ENCODE results near the gene PCDH19.

- no peak for TF ChIP-seq CTCF (IDR thresholded peaks at IDR 0.05; ENCODE audit: insufficient read depth, low read length, poor library complexity, severe bottlenecking)
- TF ChIP-seq EZH2phosphoT487 (conservative IDR thresholded peaks at IDR 0.05; ENCODE audit: low read length), result no peak
Observed at GRCh38 chrX:100407784-100408712, 2.0 kb downstream of the PCDH19 start.
